ENCODE measurements around the gene EDA. TPM values are rescaled to one million over a fixed set of nuclear protein-coding genes. Genes with fewer than 3 reads are reported as not detected.

Gene EDA
- total RNA-seq, 1 experiment from 2014 or later: 5.2 TPM

DNA sequence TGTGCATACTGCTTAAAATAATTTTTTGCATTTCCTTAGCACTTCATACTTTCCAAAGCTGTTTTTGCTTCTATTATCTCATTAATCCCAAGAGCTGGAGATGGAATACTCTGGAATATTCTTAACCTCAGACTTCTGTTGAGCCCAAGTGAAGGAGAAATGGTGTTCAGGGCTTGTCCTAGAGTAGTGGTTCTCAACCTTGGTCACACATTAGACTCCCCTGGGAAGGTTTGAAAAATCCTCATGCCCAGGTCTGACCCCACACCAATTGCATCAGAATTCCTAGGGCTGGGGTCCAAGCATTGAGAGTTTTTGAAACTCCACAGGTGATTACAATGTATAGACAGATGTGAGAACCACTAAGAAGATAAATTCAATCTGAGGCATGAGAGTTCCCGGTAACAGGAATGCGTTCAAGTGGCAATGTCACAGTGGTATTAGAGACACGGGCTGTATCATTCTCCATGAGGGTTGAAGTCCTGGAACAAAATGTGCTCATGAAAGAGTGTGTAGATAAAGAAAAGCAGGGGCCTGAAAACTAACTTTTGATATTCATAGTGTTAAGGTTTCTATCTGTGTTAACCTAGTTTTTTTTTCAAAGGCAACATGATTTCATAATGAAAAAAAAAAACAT, 385.9 kb downstream of the EDA start:
- Histone ChIP-seq H3K36me3 (ENCODE audit: control insufficient read depth in 1 of 2, insufficient read depth in 2 of 2, low read length in 2 of 2) (no peaks in the 10 kb centered on the region), H3K4me1 (ENCODE audit: control insufficient read depth in 1 of 2, insufficient read depth in 2 of 2, low read length in 2 of 2) (no peaks in the 10 kb centered on the region), H2AFZ (ENCODE audit: low read depth, low read length, poor library complexity, severe bottlenecking) (no peak overlapping the region), H3K27ac (ENCODE audit: low read depth, low read length) (no peak overlapping the region), H3K9me2 (ENCODE audit: insufficient read depth) (no peaks in the 10 kb centered on the region), H3K9ac (ENCODE audit: low read length) (no peak overlapping the region), H3K27me3 (ENCODE audit: insufficient read depth, low read length) (no peaks in the 10 kb centered on the region), H3K4me2 (ENCODE audit: low read length) (no peak overlapping the region), H3K4me3 (replicated peaks in 1 of 2; ENCODE audit: low read depth in 1 of 2, low read length in 2 of 2) (no peak overlapping the region), H3K9me3 (ENCODE audit: control insufficient read depth in 1 of 2, insufficient read depth in 1 of 2, low read depth in 1 of 2, low read length in 2 of 2) (no peaks in the 10 kb centered on the region), H4K20me1 (ENCODE audit: insufficient read depth) (no peaks in the 10 kb centered on the region), H3K79me2 (ENCODE audit: insufficient read depth, low read length) (no peaks in the 10 kb centered on the region)
- ChIA-PET RAD21 (ENCODE audit: low non-redundant PET in 1 of 2, low total read pairs in 2 of 2, uncharacterized antibody in 2 of 2, unreplicated experiment in 2 of 2) (no interaction called here), CTCF (no interaction called here), POLR2A (no interaction called here)
- TF ChIP-seq EGR1 (IDR thresholded peaks at IDR 0.05; ENCODE audit: low read depth) (no peak), REST (IDR thresholded peaks at IDR 0.05; ENCODE audit: low read depth) (no peak), JUND (IDR thresholded peaks at IDR 0.05) (no peak), ZNF274 (IDR thresholded peaks at IDR 0.05; ENCODE audit: low read depth, low read length) (no peak), FOSL1 (IDR thresholded peaks at IDR 0.05; ENCODE audit: low read depth) (no peak), SIN3A (IDR thresholded peaks at IDR 0.05; ENCODE audit: low read depth) (no peak), ZFX (IDR thresholded peaks at IDR 0.05) (no peak), TCF7L2 (IDR thresholded peaks at IDR 0.05; ENCODE audit: borderline replicate concordance, extremely low read depth, insufficient read depth, insufficient read length) (no peak), EZH2 (IDR thresholded peaks at IDR 0.05) (no peak), POLR2A (IDR thresholded peaks at IDR 0.05; ENCODE audit: borderline replicate concordance, extremely low read depth, insufficient read depth, insufficient read length) (no peak), ELF1 (IDR thresholded peaks at IDR 0.05; ENCODE audit: borderline replicate concordance, low read depth) (no peak), YY1 (IDR thresholded peaks at IDR 0.05; ENCODE audit: extremely low read depth, insufficient replicate concordance, low read depth, low read length) (no peak), MAX (IDR thresholded peaks at IDR 0.05) (no peak), SP1 (IDR thresholded peaks at IDR 0.05; ENCODE audit: low read depth) (no peak), ZBTB33 (IDR thresholded peaks at IDR 0.05; ENCODE audit: extremely low read depth, insufficient replicate concordance, low read length) (no peak)
- TF ChIP-seq, protein P1, sequence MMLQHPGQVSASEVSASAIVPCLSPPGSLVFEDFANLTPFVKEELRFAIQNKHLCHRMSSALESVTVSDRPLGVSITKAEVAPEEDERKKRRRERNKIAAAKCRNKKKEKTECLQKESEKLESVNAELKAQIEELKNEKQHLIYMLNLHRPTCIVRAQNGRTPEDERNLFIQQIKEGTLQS (IDR thresholded peaks at IDR 0.05): no peak
- intact Hi-C loops (cut with micrococcal nuclease): no loop called here
- no TSS peak for BruUV-seq (replicated peaks)
- ATAC-seq (no peak), DNase-seq (ENCODE audit: low read depth, low spot score) (no peak)
